ENCODE data around the gene CDH16. TPM values are rescaled to one million over a fixed set of nuclear protein-coding genes. Genes with fewer than 3 reads are reported as not detected.
A peak's percentile ranks its signal among the peaks of the same experiment; 100 is the strongest.

CDH16 gene
- total and polyA plus RNA-seq, 2 of the 13 experiments (the other 11 are each of a cell fraction or from before 2014, with no cell fraction given) = 2.7 to 3.9 TPM

DNA sequence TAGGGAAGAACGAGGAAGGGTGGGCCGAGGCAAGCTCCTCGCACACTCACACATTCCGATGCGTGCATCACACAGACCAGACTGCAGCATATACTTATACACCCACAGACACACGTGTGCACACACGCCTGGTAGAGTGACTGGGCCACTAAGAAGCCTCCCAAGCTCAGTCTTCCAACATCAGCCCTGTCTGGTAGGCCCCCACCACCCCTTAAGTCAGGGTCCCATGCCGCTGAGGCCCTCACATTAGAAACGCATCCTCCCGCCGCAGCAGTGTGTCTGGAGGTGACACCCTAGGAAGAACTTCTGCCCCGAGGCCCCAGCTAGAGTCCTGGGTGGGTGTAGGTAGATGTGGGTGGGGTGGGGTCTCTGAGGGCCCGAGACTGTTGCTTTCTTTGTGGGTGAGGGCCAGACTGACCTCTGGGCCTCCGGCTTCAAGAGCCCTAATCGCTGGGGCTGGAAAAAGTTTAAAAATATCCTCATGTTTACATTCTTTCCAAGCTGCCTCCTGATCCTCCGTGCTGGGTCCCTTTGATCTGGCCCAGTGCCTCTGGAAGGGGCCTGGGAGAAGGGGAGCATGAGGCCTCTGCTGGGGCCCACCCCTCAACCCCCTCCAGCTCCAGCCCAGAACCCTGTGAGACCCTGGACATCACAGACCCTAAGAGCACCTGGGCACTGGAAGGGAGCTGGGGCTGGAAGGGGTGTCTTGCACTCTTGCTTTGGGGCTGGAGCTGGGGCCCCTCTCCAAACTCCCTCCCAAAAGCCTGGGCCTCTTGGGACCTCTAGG is 13.6 kb downstream of the CDH16 start (continued):
- TF ChIP-seq, protein P1, sequence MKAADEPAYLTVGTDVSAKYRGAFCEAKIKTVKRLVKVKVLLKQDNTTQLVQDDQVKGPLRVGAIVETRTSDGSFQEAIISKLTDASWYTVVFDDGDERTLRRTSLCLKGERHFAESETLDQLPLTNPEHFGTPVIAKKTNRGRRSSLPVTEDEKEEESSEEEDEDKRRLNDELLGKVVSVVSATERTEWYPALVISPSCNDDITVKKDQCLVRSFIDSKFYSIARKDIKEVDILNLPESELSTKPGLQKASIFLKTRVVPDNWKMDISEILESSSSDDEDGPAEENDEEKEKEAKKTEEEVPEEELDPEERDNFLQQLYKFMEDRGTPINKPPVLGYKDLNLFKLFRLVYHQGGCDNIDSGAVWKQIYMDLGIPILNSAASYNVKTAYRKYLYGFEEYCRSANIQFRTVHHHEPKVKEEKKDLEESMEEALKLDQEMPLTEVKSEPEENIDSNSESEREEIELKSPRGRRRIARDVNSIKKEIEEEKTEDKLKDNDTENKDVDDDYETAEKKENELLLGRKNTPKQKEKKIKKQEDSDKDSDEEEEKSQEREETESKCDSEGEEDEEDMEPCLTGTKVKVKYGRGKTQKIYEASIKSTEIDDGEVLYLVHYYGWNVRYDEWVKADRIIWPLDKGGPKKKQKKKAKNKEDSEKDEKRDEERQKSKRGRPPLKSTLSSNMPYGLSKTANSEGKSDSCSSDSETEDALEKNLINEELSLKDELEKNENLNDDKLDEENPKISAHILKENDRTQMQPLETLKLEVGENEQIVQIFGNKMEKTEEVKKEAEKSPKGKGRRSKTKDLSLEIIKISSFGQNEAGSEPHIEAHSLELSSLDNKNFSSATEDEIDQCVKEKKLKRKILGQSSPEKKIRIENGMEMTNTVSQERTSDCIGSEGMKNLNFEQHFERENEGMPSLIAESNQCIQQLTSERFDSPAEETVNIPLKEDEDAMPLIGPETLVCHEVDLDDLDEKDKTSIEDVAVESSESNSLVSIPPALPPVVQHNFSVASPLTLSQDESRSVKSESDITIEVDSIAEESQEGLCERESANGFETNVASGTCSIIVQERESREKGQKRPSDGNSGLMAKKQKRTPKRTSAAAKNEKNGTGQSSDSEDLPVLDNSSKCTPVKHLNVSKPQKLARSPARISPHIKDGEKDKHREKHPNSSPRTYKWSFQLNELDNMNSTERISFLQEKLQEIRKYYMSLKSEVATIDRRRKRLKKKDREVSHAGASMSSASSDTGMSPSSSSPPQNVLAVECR (CRISPR knock-in tag; IDR thresholded peaks at IDR 0.05; ENCODE audit: borderline replicate concordance) = no peak
- TF ChIP-seq ZNF337 (CRISPR knock-in tag; IDR thresholded peaks at IDR 0.05; ENCODE audit: borderline replicate concordance, low read depth) (no peak), ZFX (CRISPR knock-in tag; IDR thresholded peaks at IDR 0.05; ENCODE audit: low read depth) (peak; percentile 70), HMGA1 (CRISPR knock-in tag; conservative IDR thresholded peaks at IDR 0.05) (no peak), RNF2 (conservative IDR thresholded peaks at IDR 0.05; ENCODE audit: low read depth) (no peak), CBX1 (IDR thresholded peaks at IDR 0.05; ENCODE audit: low read depth) (peak; percentile 13), EP300 (IDR thresholded peaks at IDR 0.05; ENCODE audit: low read depth in 2 of 2, low read length in 2 of 2) (peak; percentile 29 to 91; a peak in 3 of 4 replicates), EP300 (CRISPR knock-in tag; IDR thresholded peaks at IDR 0.05; ENCODE audit: borderline replicate concordance) (peak; percentile 58; the same call in 1 of the 2 replicates)
- TF ChIP-seq, protein P2, sequence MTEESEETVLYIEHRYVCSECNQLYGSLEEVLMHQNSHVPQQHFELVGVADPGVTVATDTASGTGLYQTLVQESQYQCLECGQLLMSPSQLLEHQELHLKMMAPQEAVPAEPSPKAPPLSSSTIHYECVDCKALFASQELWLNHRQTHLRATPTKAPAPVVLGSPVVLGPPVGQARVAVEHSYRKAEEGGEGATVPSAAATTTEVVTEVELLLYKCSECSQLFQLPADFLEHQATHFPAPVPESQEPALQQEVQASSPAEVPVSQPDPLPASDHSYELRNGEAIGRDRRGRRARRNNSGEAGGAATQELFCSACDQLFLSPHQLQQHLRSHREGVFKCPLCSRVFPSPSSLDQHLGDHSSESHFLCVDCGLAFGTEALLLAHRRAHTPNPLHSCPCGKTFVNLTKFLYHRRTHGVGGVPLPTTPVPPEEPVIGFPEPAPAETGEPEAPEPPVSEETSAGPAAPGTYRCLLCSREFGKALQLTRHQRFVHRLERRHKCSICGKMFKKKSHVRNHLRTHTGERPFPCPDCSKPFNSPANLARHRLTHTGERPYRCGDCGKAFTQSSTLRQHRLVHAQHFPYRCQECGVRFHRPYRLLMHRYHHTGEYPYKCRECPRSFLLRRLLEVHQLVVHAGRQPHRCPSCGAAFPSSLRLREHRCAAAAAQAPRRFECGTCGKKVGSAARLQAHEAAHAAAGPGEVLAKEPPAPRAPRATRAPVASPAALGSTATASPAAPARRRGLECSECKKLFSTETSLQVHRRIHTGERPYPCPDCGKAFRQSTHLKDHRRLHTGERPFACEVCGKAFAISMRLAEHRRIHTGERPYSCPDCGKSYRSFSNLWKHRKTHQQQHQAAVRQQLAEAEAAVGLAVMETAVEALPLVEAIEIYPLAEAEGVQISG (CRISPR knock-in tag; IDR thresholded peaks at IDR 0.05) = peak; percentile 49; the same call in 1 of the 2 replicates
- TF ChIP-seq, protein P3, sequence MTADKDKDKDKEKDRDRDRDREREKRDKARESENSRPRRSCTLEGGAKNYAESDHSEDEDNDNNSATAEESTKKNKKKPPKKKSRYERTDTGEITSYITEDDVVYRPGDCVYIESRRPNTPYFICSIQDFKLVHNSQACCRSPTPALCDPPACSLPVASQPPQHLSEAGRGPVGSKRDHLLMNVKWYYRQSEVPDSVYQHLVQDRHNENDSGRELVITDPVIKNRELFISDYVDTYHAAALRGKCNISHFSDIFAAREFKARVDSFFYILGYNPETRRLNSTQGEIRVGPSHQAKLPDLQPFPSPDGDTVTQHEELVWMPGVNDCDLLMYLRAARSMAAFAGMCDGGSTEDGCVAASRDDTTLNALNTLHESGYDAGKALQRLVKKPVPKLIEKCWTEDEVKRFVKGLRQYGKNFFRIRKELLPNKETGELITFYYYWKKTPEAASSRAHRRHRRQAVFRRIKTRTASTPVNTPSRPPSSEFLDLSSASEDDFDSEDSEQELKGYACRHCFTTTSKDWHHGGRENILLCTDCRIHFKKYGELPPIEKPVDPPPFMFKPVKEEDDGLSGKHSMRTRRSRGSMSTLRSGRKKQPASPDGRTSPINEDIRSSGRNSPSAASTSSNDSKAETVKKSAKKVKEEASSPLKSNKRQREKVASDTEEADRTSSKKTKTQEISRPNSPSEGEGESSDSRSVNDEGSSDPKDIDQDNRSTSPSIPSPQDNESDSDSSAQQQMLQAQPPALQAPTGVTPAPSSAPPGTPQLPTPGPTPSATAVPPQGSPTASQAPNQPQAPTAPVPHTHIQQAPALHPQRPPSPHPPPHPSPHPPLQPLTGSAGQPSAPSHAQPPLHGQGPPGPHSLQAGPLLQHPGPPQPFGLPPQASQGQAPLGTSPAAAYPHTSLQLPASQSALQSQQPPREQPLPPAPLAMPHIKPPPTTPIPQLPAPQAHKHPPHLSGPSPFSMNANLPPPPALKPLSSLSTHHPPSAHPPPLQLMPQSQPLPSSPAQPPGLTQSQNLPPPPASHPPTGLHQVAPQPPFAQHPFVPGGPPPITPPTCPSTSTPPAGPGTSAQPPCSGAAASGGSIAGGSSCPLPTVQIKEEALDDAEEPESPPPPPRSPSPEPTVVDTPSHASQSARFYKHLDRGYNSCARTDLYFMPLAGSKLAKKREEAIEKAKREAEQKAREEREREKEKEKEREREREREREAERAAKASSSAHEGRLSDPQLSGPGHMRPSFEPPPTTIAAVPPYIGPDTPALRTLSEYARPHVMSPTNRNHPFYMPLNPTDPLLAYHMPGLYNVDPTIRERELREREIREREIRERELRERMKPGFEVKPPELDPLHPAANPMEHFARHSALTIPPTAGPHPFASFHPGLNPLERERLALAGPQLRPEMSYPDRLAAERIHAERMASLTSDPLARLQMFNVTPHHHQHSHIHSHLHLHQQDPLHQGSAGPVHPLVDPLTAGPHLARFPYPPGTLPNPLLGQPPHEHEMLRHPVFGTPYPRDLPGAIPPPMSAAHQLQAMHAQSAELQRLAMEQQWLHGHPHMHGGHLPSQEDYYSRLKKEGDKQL (CRISPR knock-in tag; IDR thresholded peaks at IDR 0.05; ENCODE audit: low read depth) = peak; percentile 64; the same call in 1 of the 2 replicates
- TF ChIP-seq, protein P4, sequence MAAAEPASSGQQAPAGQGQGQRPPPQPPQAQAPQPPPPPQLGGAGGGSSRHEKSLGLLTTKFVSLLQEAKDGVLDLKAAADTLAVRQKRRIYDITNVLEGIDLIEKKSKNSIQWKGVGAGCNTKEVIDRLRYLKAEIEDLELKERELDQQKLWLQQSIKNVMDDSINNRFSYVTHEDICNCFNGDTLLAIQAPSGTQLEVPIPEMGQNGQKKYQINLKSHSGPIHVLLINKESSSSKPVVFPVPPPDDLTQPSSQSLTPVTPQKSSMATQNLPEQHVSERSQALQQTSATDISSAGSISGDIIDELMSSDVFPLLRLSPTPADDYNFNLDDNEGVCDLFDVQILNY (CRISPR knock-in tag; conservative IDR thresholded peaks at IDR 0.05) = no peak
- TF ChIP-seq, protein P5, sequence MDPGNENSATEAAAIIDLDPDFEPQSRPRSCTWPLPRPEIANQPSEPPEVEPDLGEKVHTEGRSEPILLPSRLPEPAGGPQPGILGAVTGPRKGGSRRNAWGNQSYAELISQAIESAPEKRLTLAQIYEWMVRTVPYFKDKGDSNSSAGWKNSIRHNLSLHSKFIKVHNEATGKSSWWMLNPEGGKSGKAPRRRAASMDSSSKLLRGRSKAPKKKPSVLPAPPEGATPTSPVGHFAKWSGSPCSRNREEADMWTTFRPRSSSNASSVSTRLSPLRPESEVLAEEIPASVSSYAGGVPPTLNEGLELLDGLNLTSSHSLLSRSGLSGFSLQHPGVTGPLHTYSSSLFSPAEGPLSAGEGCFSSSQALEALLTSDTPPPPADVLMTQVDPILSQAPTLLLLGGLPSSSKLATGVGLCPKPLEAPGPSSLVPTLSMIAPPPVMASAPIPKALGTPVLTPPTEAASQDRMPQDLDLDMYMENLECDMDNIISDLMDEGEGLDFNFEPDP (CRISPR knock-in tag; conservative IDR thresholded peaks at IDR 0.05) = no peak

Measured in HepG2 (cell line).